A673 (cell line): ENCODE results near the gene CD93.

ENCODE experiments used
- EZH2 ChIP-seq: fragments of 200-600 bp; sonication (generic); IDR thresholded peaks from 2 replicates; pipeline ENCODE4 v1.6.1; 2017; ENCODE audit warnings: borderline replicate concordance, low read depth, mild to moderate bottlenecking, mixed read lengths, antibody characterized with exemption, low read length; ENCODE audit not compliant: poor library complexity, severe bottlenecking
- TF ChIP-seq, protein P1 (sequence below): fragments of 300-800, 200-600 bp; sonication (generic); conservative IDR thresholded peaks from 2 replicates; pipeline ENCODE4 v1.5.1; 2017; ENCODE audit warnings: low read depth, mild to moderate bottlenecking, antibody characterized with exemption, low read length, moderate library complexity, mixed read lengths

- TF ChIP-seq, protein P1, sequence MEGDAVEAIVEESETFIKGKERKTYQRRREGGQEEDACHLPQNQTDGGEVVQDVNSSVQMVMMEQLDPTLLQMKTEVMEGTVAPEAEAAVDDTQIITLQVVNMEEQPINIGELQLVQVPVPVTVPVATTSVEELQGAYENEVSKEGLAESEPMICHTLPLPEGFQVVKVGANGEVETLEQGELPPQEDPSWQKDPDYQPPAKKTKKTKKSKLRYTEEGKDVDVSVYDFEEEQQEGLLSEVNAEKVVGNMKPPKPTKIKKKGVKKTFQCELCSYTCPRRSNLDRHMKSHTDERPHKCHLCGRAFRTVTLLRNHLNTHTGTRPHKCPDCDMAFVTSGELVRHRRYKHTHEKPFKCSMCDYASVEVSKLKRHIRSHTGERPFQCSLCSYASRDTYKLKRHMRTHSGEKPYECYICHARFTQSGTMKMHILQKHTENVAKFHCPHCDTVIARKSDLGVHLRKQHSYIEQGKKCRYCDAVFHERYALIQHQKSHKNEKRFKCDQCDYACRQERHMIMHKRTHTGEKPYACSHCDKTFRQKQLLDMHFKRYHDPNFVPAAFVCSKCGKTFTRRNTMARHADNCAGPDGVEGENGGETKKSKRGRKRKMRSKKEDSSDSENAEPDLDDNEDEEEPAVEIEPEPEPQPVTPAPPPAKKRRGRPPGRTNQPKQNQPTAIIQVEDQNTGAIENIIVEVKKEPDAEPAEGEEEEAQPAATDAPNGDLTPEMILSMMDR = no peak
- no peak for TF ChIP-seq EZH2
These were observed 46.9 kb upstream of the CD93 start for GRCh38 chr20:23132930-23133559.
